Activated CD4-positive, alpha-beta memory T cell treated with anti-CD3 and anti-CD28 coated beads for 36 hours (primary cell): ENCODE data around the gene FAM13A. TPM values are rescaled to one million over a fixed set of nuclear protein-coding genes. Genes with fewer than 3 reads are reported as not detected.
"Not testable (repeated sequence)": the region's sequence is repeated elsewhere in the genome, so short reads cannot be mapped to it uniquely, and the experiment has no call there.

Experiments
- CTCF ChIA-PET: fragments of 350-600 bp; sonication (Branson Sonifier 250); formaldehyde crosslinking; loops from one replicate; lab custom pipeline; 2021; ENCODE audit warnings: antibody characterized with exemption, inconsistent platforms; lab: Charles Lee
- POLR2A ChIA-PET: fragments of 350-600 bp; sonication (Branson Sonifier 250); formaldehyde crosslinking; loops from one replicate; lab custom pipeline; 2021; ENCODE audit warnings: antibody characterized with exemption; lab: Charles Lee
- DNase-seq: peaks from one replicate; pipeline ENCODE4 v3.0.0-alpha.2; 2020
- H3K27ac Mint-ChIP-seq: one replicate; pipeline ENCODE4 v1.8.0; 2021; ENCODE audit warnings: mixed read lengths
- H3K27me3 Mint-ChIP-seq: one replicate; pipeline ENCODE4 v1.8.0; 2021; ENCODE audit warnings: mixed read lengths
- H3K36me3 Mint-ChIP-seq: one replicate; pipeline ENCODE4 v1.8.0; 2021; ENCODE audit warnings: mixed read lengths
- H3K4me1 Mint-ChIP-seq: one replicate; pipeline ENCODE4 v1.8.0; 2021; ENCODE audit warnings: low read depth, mixed read lengths
- H3K4me3 Mint-ChIP-seq: one replicate; pipeline ENCODE4 v1.8.0; 2021; ENCODE audit warnings: mild to moderate bottlenecking, mixed read lengths
- H3K9me3 Mint-ChIP-seq: one replicate; pipeline ENCODE4 v1.8.0; 2021; ENCODE audit warnings: mixed read lengths
- intact Hi-C: fragments of 100-400 bp; cut with micrococcal nuclease; formaldehyde crosslinking; loops from one replicate; pipeline ENCODE4 v1.15.1; 2023
- total RNA-seq, 2 experiments: library from RNA; stranded (reverse); gene quantifications; one replicate each; pipeline ENCODE4 v1.2.3, GENCODE V29; 2021

Gene FAM13A
- total RNA-seq, 2 experiments from 2014 or later = 2.3 to 2.6 TPM

- CTCF ChIA-PET = interaction anchor here (0.8 kb wide), 1 partner anchor 43 kb away, joined by 3 read pairs; no protein-coding TSS in a partner anchor
Observed at GRCh38 chr4:88949605-88950004, 107.4 kb downstream of the FAM13A start.

GRCh38 chr4:88940506-88940905 is 116.5 kb downstream of the FAM13A start:
- DNase-seq = no peak
- ChIA-PET POLR2A (no interaction called here), CTCF (no interaction called here)
- Mint-ChIP-seq H3K9me3 (no peaks in the 10 kb centered on the region), H3K27ac (no peak overlapping the region), H3K27me3 (no peaks in the 10 kb centered on the region), H3K4me1 (peaks cover 18% of the 10 kb centered on the region), H3K36me3 (no peaks in the 10 kb centered on the region), H3K4me3 (no peak overlapping the region)
- intact Hi-C loops = no loop called here

More at GRCh38 chr4:88949605-88950004, 107.4 kb downstream of the FAM13A start:
- H3K36me3 Mint-ChIP-seq = no peaks in the 10 kb centered on the region
- no peak overlapping the region for H3K27ac Mint-ChIP-seq
- POLR2A ChIA-PET = no interaction called here
- DNase-seq = no peak
- intact Hi-C loops = no loop called here
- H3K9me3 Mint-ChIP-seq = no peaks in the 10 kb centered on the region
- no peaks in the 10 kb centered on the region for H3K27me3 Mint-ChIP-seq
- H3K4me1 Mint-ChIP-seq = peaks cover 11% of the 10 kb centered on the region
- no peak overlapping the region for H3K4me3 Mint-ChIP-seq

- intact Hi-C loops = no loop called here
Observed at GRCh38 chr4:88939697-88940096, 117.3 kb downstream of the FAM13A start.

GRCh38 chr4:88938138-88938537 is 118.8 kb downstream of the FAM13A start:
- Mint-ChIP-seq H3K4me3 (no peak overlapping the region), H3K27ac (no peak overlapping the region), H3K27me3 (no peaks in the 10 kb centered on the region), H3K36me3 (no peaks in the 10 kb centered on the region), H3K4me1 (peaks cover 25% of the 10 kb centered on the region), H3K9me3 (no peaks in the 10 kb centered on the region)
- ChIA-PET POLR2A (no interaction called here), CTCF (no interaction called here)
- DNase-seq = no peak
- intact Hi-C loops = no loop called here

More at GRCh38 chr4:88939697-88940096, 117.3 kb downstream of the FAM13A start:
- ChIA-PET POLR2A (no interaction called here), CTCF (no interaction called here)
- no peak overlapping the region for H3K4me3 Mint-ChIP-seq
- H3K27me3 Mint-ChIP-seq = no peaks in the 10 kb centered on the region
- no peak overlapping the region for H3K27ac Mint-ChIP-seq
- no peaks in the 10 kb centered on the region for H3K9me3 Mint-ChIP-seq
- H3K4me1 Mint-ChIP-seq = peaks cover 18% of the 10 kb centered on the region
- DNase-seq = no peak
- no peaks in the 10 kb centered on the region for H3K36me3 Mint-ChIP-seq

GRCh38 chr4:88937081-88937480 is 119.9 kb downstream of the FAM13A start:
- Mint-ChIP-seq H3K4me1 (peaks cover 25% of the 10 kb centered on the region), H3K27ac (no peak overlapping the region), H3K36me3 (no peaks in the 10 kb centered on the region), H3K27me3 (no peaks in the 10 kb centered on the region), H3K4me3 (no peak overlapping the region), H3K9me3 (no peaks in the 10 kb centered on the region)
- ChIA-PET POLR2A (no interaction called here), CTCF (no interaction called here)
- DNase-seq = no peak
- intact Hi-C loops = no loop called here

- Mint-ChIP-seq H3K9me3 (no peaks in the 10 kb centered on the region), H3K27me3 (no peaks in the 10 kb centered on the region), H3K4me3 (no peak overlapping the region), H3K4me1 (peaks cover 10% of the 10 kb centered on the region), H3K36me3 (peaks cover 5% of the 10 kb centered on the region), H3K27ac (no peak overlapping the region)
- no peak for DNase-seq
- ChIA-PET CTCF (no interaction called here), POLR2A (no interaction called here)
- intact Hi-C loops = no loop called here
Observed at GRCh38 chr4:88933414-88934160, 123.4 kb downstream of the FAM13A start.

GRCh38 chr4:88928852-88929251 is 128.1 kb downstream of the FAM13A start:
- Mint-ChIP-seq H3K27ac (no peak overlapping the region), H3K4me3 (no peak overlapping the region), H3K9me3 (no peaks in the 10 kb centered on the region), H3K36me3 (peaks cover 5% of the 10 kb centered on the region), H3K27me3 (no peaks in the 10 kb centered on the region), H3K4me1 (peaks cover 21% of the 10 kb centered on the region)
- POLR2A ChIA-PET = no interaction called here
- CTCF ChIA-PET = interaction anchor here (0.6 kb wide), 1 partner anchor 392 kb away, joined by 3 read pairs; no protein-coding TSS in a partner anchor
- intact Hi-C loops = no loop called here
- no peak for DNase-seq

GRCh38 chr4:88927420-88927819 is 129.6 kb downstream of the FAM13A start:
- intact Hi-C loops = no loop called here
- peaks cover 5% of the 10 kb centered on the region for H3K36me3 Mint-ChIP-seq
- H3K9me3 Mint-ChIP-seq = no peaks in the 10 kb centered on the region
- H3K27me3 Mint-ChIP-seq = no peaks in the 10 kb centered on the region
- no peak overlapping the region for H3K4me3 Mint-ChIP-seq
- POLR2A ChIA-PET = no interaction called here
- DNase-seq = no peak
- H3K4me1 Mint-ChIP-seq = peaks cover 15% of the 10 kb centered on the region
- CTCF ChIA-PET = no interaction called here
- no peak overlapping the region for H3K27ac Mint-ChIP-seq

GRCh38 chr4:88919056-88919455 is 137.9 kb downstream of the FAM13A start:
- Mint-ChIP-seq H3K36me3 (no peaks in the 10 kb centered on the region), H3K27me3 (no peaks in the 10 kb centered on the region), H3K9me3 (peaks cover 2% of the 10 kb centered on the region), H3K27ac (no peak overlapping the region), H3K4me1 (no peaks in the 10 kb centered on the region), H3K4me3 (no peak overlapping the region)
- DNase-seq = no peak
- intact Hi-C loops = no loop called here
- POLR2A ChIA-PET = no interaction called here
- CTCF ChIA-PET = no interaction called here

- intact Hi-C loops, H3K36me3 Mint-ChIP-seq, H3K27me3 Mint-ChIP-seq: not testable (repeated sequence)
Observed at GRCh38 chr4:88913181-88913580, 143.8 kb downstream of the FAM13A start.

GRCh38 chr4:88911246-88912212 is 145.5 kb downstream of the FAM13A start:
- intact Hi-C loops = no loop called here

More at GRCh38 chr4:88913181-88913580, 143.8 kb downstream of the FAM13A start:
- CTCF ChIA-PET, H3K4me1 Mint-ChIP-seq, DNase-seq, H3K27ac Mint-ChIP-seq, H3K9me3 Mint-ChIP-seq, H3K4me3 Mint-ChIP-seq, POLR2A ChIA-PET: not testable (repeated sequence)

GRCh38 chr4:88910101-88910500 is 146.9 kb downstream of the FAM13A start:
- DNase-seq = no peak
- H3K27ac Mint-ChIP-seq = no peak overlapping the region
- H3K9me3 Mint-ChIP-seq = no peaks in the 10 kb centered on the region
- H3K4me1 Mint-ChIP-seq = no peaks in the 10 kb centered on the region
- ChIA-PET POLR2A (no interaction called here), CTCF (no interaction called here)
- H3K4me3 Mint-ChIP-seq = no peak overlapping the region
- no peaks in the 10 kb centered on the region for H3K27me3 Mint-ChIP-seq
- intact Hi-C loops = no loop called here
- no peaks in the 10 kb centered on the region for H3K36me3 Mint-ChIP-seq

More at GRCh38 chr4:88911246-88912212, 145.5 kb downstream of the FAM13A start:
- no peak for DNase-seq
- H3K4me1 Mint-ChIP-seq = no peaks in the 10 kb centered on the region
- ChIA-PET POLR2A (no interaction called here), CTCF (no interaction called here)
- H3K9me3 Mint-ChIP-seq = no peaks in the 10 kb centered on the region
- no peaks in the 10 kb centered on the region for H3K36me3 Mint-ChIP-seq
- H3K27ac Mint-ChIP-seq = no peak overlapping the region
- H3K27me3 Mint-ChIP-seq = no peaks in the 10 kb centered on the region
- H3K4me3 Mint-ChIP-seq = no peak overlapping the region
